Measurements from ENCODE around the gene AIG1.

- no peak for TF ChIP-seq CTCF (IDR thresholded peaks at IDR 0.05)
- TF ChIP-seq EZH2phosphoT487 (IDR thresholded peaks at IDR 0.05; ENCODE audit: borderline replicate concordance, low read depth) = no peak
- TF ChIP-seq MXI1 (IDR thresholded peaks at IDR 0.05; ENCODE audit: low read depth, low read length) = no peak
- no peak for TF ChIP-seq RCOR1 (IDR thresholded peaks at IDR 0.05; ENCODE audit: low read length)
- no peak for TF ChIP-seq JUND (IDR thresholded peaks at IDR 0.05)
- no peak for TF ChIP-seq RFX5 (IDR thresholded peaks at IDR 0.05; ENCODE audit: low read length)
- no peak for TF ChIP-seq GABPA (IDR thresholded peaks at IDR 0.05; ENCODE audit: low read depth)
- no peak for TF ChIP-seq FOSL2 (IDR thresholded peaks at IDR 0.05; ENCODE audit: borderline replicate concordance, low read depth)
- no peak for TF ChIP-seq USF2 (IDR thresholded peaks at IDR 0.05; ENCODE audit: borderline replicate concordance, low read depth, low read length)
- TF ChIP-seq RXRA (IDR thresholded peaks at IDR 0.05; ENCODE audit: borderline replicate concordance, low read depth) = no peak
- no peak for TF ChIP-seq RAD21 (IDR thresholded peaks at IDR 0.05; ENCODE audit: low read length)
- no peak for TF ChIP-seq REST (IDR thresholded peaks at IDR 0.05; ENCODE audit: low read depth, low read length)
- TF ChIP-seq IRF3 (IDR thresholded peaks at IDR 0.05; ENCODE audit: low read depth, low read length) = no peak
- no peak for TF ChIP-seq CHD2 (IDR thresholded peaks at IDR 0.05; ENCODE audit: low read length, partially characterized antibody)
Observed at GRCh38 chr6:143335865-143336264, 275.2 kb downstream of the AIG1 start.
